Trophoblast cell (in vitro differentiated cells and primary cell): ENCODE data around the gene SSH3.
A peak's percentile ranks its signal among the peaks of the same experiment; 100 is the strongest.

Experiments used
- DNase-seq, 2 donors: peaks; one replicate each; pipeline ENCODE4 v3.0.0-alpha.2; 2016
- H2AFZ ChIP-seq: 2 replicates; pipeline ENCODE4 v1.6.1; 2013; ENCODE audit warnings: low read length, moderate library complexity, mild to moderate bottlenecking; ENCODE audit not compliant: insufficient read depth, poor library complexity
- H2AK5ac ChIP-seq: 2 replicates; pipeline ENCODE4 v1.6.1; 2013; ENCODE audit warnings: mild to moderate bottlenecking, low read length
- H2BK120ac ChIP-seq: 2 replicates; pipeline ENCODE4 v1.6.1; 2013; ENCODE audit warnings: low read length, mild to moderate bottlenecking, moderate library complexity; ENCODE audit not compliant: insufficient read depth, poor library complexity
- H2BK12ac ChIP-seq: 2 replicates; pipeline ENCODE4 v1.6.1; 2013; ENCODE audit warnings: mild to moderate bottlenecking, low read length, moderate library complexity
- H2BK5ac ChIP-seq: 2 replicates; pipeline ENCODE4 v1.6.1; 2013; ENCODE audit warnings: low read length, low read depth, moderate library complexity, mild to moderate bottlenecking; ENCODE audit not compliant: poor library complexity
- H3K14ac ChIP-seq: 2 replicates; pipeline ENCODE4 v1.6.1; 2013; ENCODE audit warnings: mild to moderate bottlenecking, low read length
- H3K18ac ChIP-seq: 2 replicates; pipeline ENCODE4 v1.6.1; 2013; ENCODE audit warnings: mild to moderate bottlenecking, low read length
- H3K23ac ChIP-seq: 2 replicates; pipeline ENCODE4 v1.6.1; 2013; ENCODE audit warnings: low read length
- H3K27ac ChIP-seq: 2 replicates; pipeline ENCODE4 v1.5.1; 2013; ENCODE audit warnings: low read depth, mild to moderate bottlenecking, inconsistent platforms, low read length, moderate library complexity
- H3K27me3 ChIP-seq: 2 replicates; pipeline ENCODE4 v1.6.1; 2013; ENCODE audit warnings: inconsistent platforms, mild to moderate bottlenecking, low read length, moderate library complexity; ENCODE audit not compliant: insufficient read depth
- H3K36me3 ChIP-seq, 2 experiments: 1 replicate in 1 of 2; 2 replicates in 1 of 2; pipeline ENCODE4 v1.6.1; 2013; ENCODE audit warnings: low read length in 2 of 2, mild to moderate bottlenecking in 2 of 2, moderate library complexity in 1 of 2; ENCODE audit not compliant: insufficient read depth in 2 of 2, control insufficient read depth in 1 of 2
- H3K4ac ChIP-seq: 2 replicates; pipeline ENCODE4 v1.6.1; 2013; ENCODE audit warnings: low read depth, mild to moderate bottlenecking, low read length, moderate library complexity
- H3K4me1 ChIP-seq, 2 experiments: 1 replicate in 1 of 2; 2 replicates in 1 of 2; pipeline ENCODE4 v1.6.1; 2013; ENCODE audit warnings: low read length in 2 of 2, mild to moderate bottlenecking in 2 of 2, moderate library complexity in 1 of 2; ENCODE audit not compliant: insufficient read depth in 2 of 2, control insufficient read depth in 1 of 2
- H3K4me2 ChIP-seq: 2 replicates; pipeline ENCODE4 v1.6.1; 2013; ENCODE audit warnings: inconsistent platforms, mild to moderate bottlenecking, low read length, moderate library complexity
- H3K4me3 ChIP-seq: 2 replicates; pipeline ENCODE4 v1.5.1; 2013; ENCODE audit warnings: mild to moderate bottlenecking, low read depth, low read length, inconsistent platforms
- H3K79me1 ChIP-seq: one replicate; pipeline ENCODE4 v1.6.1; 2013; ENCODE audit warnings: low read length
- H3K79me2 ChIP-seq: 2 replicates; pipeline ENCODE4 v1.6.1; 2013; ENCODE audit warnings: low read length, mild to moderate bottlenecking; ENCODE audit not compliant: control insufficient read depth, insufficient read depth, poor library complexity
- H3K9ac ChIP-seq: 2 replicates; pipeline ENCODE4 v1.6.1; 2013; ENCODE audit warnings: mild to moderate bottlenecking, low read length
- H3K9me3 ChIP-seq: 2 replicates; pipeline ENCODE4 v1.6.1; 2013; ENCODE audit warnings: low read depth, mild to moderate bottlenecking, control low read depth, inconsistent platforms, low read length; ENCODE audit not compliant: insufficient read depth
- H4K12ac ChIP-seq: 2 replicates; pipeline ENCODE4 v1.6.1; 2013; ENCODE audit warnings: low read depth, mild to moderate bottlenecking, low read length, moderate library complexity
- H4K8ac ChIP-seq: 2 replicates; pipeline ENCODE4 v1.6.1; 2013; ENCODE audit warnings: low read depth, mild to moderate bottlenecking, low read length, moderate library complexity
- H4K91ac ChIP-seq: one replicate; pipeline ENCODE4 v1.6.1; 2013; ENCODE audit warnings: low read depth, mild to moderate bottlenecking, low read length, moderate library complexity
- whole genome bisulfite sequencing: extraction: QIAGEN DNeasy Blood & Tissue Kit; methylation state at CpG from one replicate; pipeline ENCODE4 v1.1.7; 2013; ENCODE audit warnings: missing lambda C conversion rate; ENCODE audit not compliant: insufficient read length, insufficient coverage; ENCODE audit errors: extremely low coverage; 5-methylcytosine and 5-hydroxymethylcytosine counted together

Gene SSH3

DNA sequence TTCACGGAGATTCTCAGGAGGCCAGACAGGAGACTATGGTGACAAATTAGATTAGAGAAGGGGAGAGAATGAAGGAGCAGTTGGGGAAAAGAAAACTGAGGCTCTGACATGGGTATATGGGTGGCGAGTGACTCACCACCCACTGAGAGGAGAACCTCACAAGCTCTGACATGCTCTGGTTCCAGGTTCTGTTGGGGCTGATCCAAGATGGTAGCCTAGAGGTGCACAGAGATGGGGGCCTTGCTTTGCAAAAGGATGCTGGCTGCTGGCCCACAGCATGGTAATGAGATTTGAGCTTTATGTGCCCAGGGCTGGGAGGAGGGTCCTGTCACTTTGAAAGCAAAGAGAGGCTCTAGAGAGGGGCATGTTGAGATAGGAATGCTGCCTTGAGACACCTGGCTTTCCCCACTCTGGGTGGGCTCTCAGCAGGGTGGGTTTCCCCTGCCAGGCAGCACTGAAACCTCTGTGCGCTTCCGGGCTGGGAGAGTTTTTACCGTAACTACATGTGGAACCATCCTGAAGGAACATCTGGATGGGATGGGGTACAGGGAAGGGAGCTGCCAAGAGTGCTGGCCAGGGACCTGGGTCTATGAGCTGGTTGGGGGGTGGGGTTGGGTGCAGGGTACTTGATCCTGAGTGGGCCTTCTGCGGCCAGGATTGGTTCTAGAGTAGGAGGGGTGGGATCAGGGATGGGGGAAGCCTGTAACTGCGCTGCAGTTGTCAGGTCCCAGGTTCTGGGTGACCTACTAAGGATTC lies 38.3 kb upstream of the SSH3 start:
- no peak overlapping the region for H4K91ac ChIP-seq
- no peak overlapping the region for H4K12ac ChIP-seq
- no peaks in the 10 kb centered on the region for H3K27me3 ChIP-seq

DNA sequence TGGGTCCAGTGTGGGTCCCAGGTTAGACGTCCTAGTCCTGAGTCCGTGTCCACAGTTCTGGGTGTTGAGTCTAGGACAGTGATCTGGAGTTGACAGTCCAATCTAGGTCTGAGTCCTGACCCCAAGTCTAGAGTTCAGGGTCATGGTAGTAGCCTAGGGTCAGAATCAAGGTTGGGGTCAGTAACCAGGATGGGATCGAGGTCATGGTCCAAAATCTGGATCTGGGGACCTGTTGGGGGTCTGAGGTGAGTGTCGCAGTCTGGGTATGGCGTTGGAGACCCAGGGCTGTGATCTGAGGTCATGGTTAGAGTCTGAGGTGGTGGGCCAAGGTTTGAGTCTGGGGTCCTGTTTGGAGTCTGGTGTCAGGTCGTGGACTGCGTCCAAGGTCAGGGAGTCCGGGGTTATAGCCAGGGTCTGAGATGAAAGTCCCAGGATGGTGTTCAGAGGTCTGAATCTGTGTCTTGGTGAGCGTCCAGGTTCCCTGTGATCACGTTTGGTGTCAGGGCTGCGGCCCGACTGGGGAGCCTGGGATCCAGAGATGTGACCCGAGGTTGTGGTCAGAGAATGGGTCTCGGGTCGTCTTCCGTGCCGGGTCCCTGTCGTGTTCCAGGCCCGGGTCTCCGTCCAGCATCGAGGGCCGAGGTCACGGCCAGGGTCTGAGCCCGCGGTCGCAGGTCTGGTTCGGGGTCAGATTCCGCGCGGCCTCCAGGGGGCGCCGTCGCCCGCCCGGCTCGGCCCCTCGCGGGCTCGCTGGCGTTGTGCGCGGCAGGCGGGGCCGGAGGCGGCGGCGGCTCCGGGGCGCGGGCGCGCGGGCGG lies 37.5 kb upstream of the SSH3 start:
- no CpG with 5 or more reads among the region's 54 CpGs for WGBS
- H3K4me2 ChIP-seq = peak overlapping the region; percentile 44

More for the DNA sequence above, 38.3 kb upstream of the SSH3 start:
- H3K4me2 ChIP-seq = no peak overlapping the region
- no peak overlapping the region for H3K4me3 ChIP-seq
- no peak overlapping the region for H3K9ac ChIP-seq
- H2AK5ac ChIP-seq = no peak overlapping the region
- no peak overlapping the region for H3K23ac ChIP-seq
- H3K79me2 ChIP-seq = peaks cover 11% of the 10 kb centered on the region
- H2BK5ac ChIP-seq = no peak overlapping the region
- WGBS = no CpG with 5 or more reads among the region's 7 CpGs
- no peak overlapping the region for H3K4ac ChIP-seq
- no peak overlapping the region for H4K8ac ChIP-seq
- H3K27ac ChIP-seq = no peak overlapping the region
- H3K36me3 ChIP-seq = peaks cover 10 to 11% of the 10 kb centered on the region in 2 experiments
- peaks cover 10% of the 10 kb centered on the region for H3K79me1 ChIP-seq
- H2BK120ac ChIP-seq = no peak overlapping the region
- H2BK12ac ChIP-seq = no peak overlapping the region
- no peak for DNase-seq
- H3K9me3 ChIP-seq = no peaks in the 10 kb centered on the region
- no peak overlapping the region for H2AFZ ChIP-seq
- peaks cover 23 to 33% of the 10 kb centered on the region in 2 experiments for H3K4me1 ChIP-seq
- H3K14ac ChIP-seq = no peak overlapping the region
- no peak overlapping the region for H3K18ac ChIP-seq

DNA sequence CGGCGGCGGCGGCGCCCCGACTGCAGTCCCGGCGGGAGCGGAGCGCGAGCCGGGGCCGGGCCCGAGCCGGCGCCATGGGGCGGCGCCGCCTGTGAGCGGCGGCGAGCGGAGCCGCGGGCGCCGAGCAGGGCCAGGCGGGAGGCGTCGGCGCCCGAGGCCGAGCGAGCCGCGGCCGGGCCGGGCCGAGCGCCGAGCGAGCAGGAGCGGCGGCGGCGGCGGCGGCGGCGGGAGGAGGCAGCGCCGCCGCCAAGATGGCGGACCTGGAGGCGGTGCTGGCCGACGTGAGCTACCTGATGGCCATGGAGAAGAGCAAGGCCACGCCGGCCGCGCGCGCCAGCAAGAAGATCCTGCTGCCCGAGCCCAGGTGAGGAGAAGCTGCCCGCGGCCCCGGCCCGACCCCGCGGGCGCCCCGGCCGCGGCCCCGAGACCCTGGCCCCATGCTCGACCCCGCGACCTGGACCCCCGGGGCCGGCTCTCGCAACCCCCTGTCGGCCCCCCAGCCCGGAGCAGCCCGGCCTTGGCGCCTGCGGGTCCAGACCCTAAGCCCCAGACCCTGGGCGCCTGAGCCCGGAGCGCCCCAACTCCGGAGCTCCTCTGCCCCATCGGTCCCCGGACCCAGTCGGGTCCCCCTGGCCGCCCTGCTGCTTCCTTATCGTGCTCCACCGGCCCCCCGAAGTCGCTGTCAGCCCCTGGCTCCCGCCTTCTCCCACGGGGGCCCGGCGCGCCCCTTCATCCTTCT lies 36.7 kb upstream of the SSH3 start, which contains the start of gene GRK2:
Gene GRK2, plus strand, starts transcription at position 25 of the 739 bp plus-strand sequence. Its CDS starts 227 bp downstream, at position 252.
- Histone ChIP-seq H3K9ac (peak within 1 kb of the TSS; percentile 75), H3K4me1 (peaks cover 29 to 38% of the 10 kb centered on the region in 2 experiments), H4K91ac (peak within 1 kb of the TSS; percentile 82), H4K8ac (peak within 1 kb of the TSS; percentile 61), H3K23ac (no peak within 1 kb of the TSS), H3K27ac (no peak within 1 kb of the TSS), H3K4me2 (peak within 1 kb of the TSS; percentile 92), H3K79me2 (peaks cover 11% of the 10 kb centered on the region), H3K4ac (peak within 1 kb of the TSS; percentile 82), H3K18ac (peak within 1 kb of the TSS; percentile 50), H2BK12ac (peak within 1 kb of the TSS; percentile 14), H3K9me3 (no peaks in the 10 kb centered on the region), H3K79me1 (peaks cover 7% of the 10 kb centered on the region), H2BK5ac (peak within 1 kb of the TSS; percentile 15), H2AFZ (no peak within 1 kb of the TSS), H3K4me3 (peak within 1 kb of the TSS; percentile 84), H2BK120ac (peak within 1 kb of the TSS; percentile 19), H3K36me3 (peaks cover 10 to 11% of the 10 kb centered on the region in 2 experiments), H3K14ac (peak within 1 kb of the TSS; percentile 73), H3K27me3 (no peaks in the 10 kb centered on the region), H2AK5ac (peak within 1 kb of the TSS; percentile 61), H4K12ac (peak within 1 kb of the TSS; percentile 63)
- WGBS = no CpG with 5 or more reads among the region's 103 CpGs
- DNase-seq = peak; percentile 39 to 62

More for the DNA sequence above, 37.5 kb upstream of the SSH3 start:
- no peak overlapping the region for H2AK5ac ChIP-seq
- no peak overlapping the region for H3K18ac ChIP-seq
- no peak overlapping the region for H2BK120ac ChIP-seq
- H3K14ac ChIP-seq = no peak overlapping the region
- peak overlapping the region; percentile 14 for H2BK12ac ChIP-seq
- H3K27me3 ChIP-seq = no peaks in the 10 kb centered on the region
- H4K12ac ChIP-seq = peak overlapping the region; percentile 20
- peaks cover 11% of the 10 kb centered on the region for H3K79me2 ChIP-seq
- no peak overlapping the region for H3K23ac ChIP-seq
- H3K36me3 ChIP-seq = peaks cover 10 to 11% of the 10 kb centered on the region in 2 experiments
- peaks cover 10% of the 10 kb centered on the region for H3K79me1 ChIP-seq
- no peak overlapping the region for H2AFZ ChIP-seq
- H3K4me3 ChIP-seq = no peak overlapping the region
- peaks cover 29 to 39% of the 10 kb centered on the region in 2 experiments for H3K4me1 ChIP-seq
- no peak overlapping the region for H3K27ac ChIP-seq
- H2BK5ac ChIP-seq = no peak overlapping the region
- peak overlapping the region; percentile 33 for H3K9ac ChIP-seq
- H4K91ac ChIP-seq = peak overlapping the region; percentile 30
- peak overlapping the region; percentile 16 for H4K8ac ChIP-seq
- no peak overlapping the region for H3K4ac ChIP-seq
- DNase-seq = peak; percentile 63 to 87
- H3K9me3 ChIP-seq = no peaks in the 10 kb centered on the region
